Panc1 (cell line): ENCODE data around the gene GJA8. TPM values are rescaled to one million over a fixed set of nuclear protein-coding genes. Genes with fewer than 3 reads are reported as not detected.

Experiments
- total RNA-seq: library from RNA; stranded (reverse); gene quantifications from one replicate; pipeline ENCODE4 v1.2.1, GENCODE V29; 2021; ENCODE audit not compliant: unreplicated experiment

Gene GJA8
- total RNA-seq, 1 experiment from 2014 or later: not detected

Other genes starting within 250 kb of the GJA8 start
- gene ACP6, start 232.3 kb upstream of the GJA8 start, total RNA-seq: 12.0 TPM
- not detected for gene GJA5, start 142.2 kb upstream of the GJA8 start, total RNA-seq
- gene GPR89B, start 25.6 kb downstream of the GJA8 start, total RNA-seq: 12.0 TPM
- gene NBPF11, start 249.5 kb downstream of the GJA8 start, total RNA-seq: 9.2 TPM